Measurements from ENCODE around the gene SYNPO.

The SYNPO gene

DNA sequence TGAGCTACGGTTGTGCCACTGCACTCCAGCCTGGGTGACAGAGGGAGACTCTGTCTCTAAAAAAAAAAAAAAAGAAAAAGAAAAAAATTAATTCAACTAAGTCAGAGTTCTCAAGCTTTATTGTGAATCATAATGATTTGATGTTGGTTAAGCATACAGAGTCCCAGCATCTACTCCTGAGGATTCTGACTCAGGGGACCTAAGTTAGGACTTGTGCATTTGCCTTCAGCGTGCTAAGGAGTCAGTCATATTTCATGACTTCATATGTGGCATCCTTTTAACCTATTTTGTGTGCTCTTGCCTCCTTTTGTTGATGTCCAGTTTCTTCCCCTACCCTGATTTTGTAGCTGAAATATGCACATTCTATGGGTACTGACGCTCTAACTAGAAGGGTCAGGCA lies 23.5 kb downstream of the SYNPO start:
- Histone ChIP-seq H3K27me3 (replicated peaks in 2 of 5; ENCODE audit: control insufficient read depth in 4 of 5, insufficient read depth in 5 of 5, low read length in 4 of 5) (peaks cover 0 to 4% (median 0%) of the 10 kb centered on the region in 5 experiments), H3K9me3 (ENCODE audit: control extremely low read depth in 1 of 5, control insufficient read depth in 4 of 5, insufficient read depth in 2 of 5, low read depth in 1 of 5, low read length in 4 of 5) (no peaks in the 10 kb centered on the region), H3K4me1 (ENCODE audit: control extremely low read depth in 1 of 4, control insufficient read depth in 4 of 4, insufficient read depth in 4 of 4, low read length in 3 of 4) (no peaks in the 10 kb centered on the region), H3K27ac (ENCODE audit: insufficient read depth in 1 of 2, low read depth in 1 of 2, low read length in 2 of 2, poor library complexity in 1 of 2, severe bottlenecking in 2 of 2) (no peak overlapping the region), H3K36me3 (ENCODE audit: control insufficient read depth in 4 of 4, insufficient read depth in 4 of 4, low read length in 3 of 4) (peaks cover 0 to 3% (median 0%) of the 10 kb centered on the region in 4 experiments), H3K4me3 (ENCODE audit: control insufficient read depth in 1 of 7, extremely low read depth in 1 of 7, insufficient read depth in 4 of 7, low read depth in 2 of 7, low read length in 6 of 7) (no peak overlapping the region)
- 91% methylated on average over 1 of the region's 3 CpGs for WGBS (ENCODE audit: insufficient coverage)
- DNase-seq: no peak
- CTCF ChIA-PET: interaction anchor here (1.2 kb wide), 1 partner anchor 9 kb away, joined by 3 read pairs; no protein-coding TSS in a partner anchor
- POLR2A ChIA-PET: no interaction called here

DNA sequence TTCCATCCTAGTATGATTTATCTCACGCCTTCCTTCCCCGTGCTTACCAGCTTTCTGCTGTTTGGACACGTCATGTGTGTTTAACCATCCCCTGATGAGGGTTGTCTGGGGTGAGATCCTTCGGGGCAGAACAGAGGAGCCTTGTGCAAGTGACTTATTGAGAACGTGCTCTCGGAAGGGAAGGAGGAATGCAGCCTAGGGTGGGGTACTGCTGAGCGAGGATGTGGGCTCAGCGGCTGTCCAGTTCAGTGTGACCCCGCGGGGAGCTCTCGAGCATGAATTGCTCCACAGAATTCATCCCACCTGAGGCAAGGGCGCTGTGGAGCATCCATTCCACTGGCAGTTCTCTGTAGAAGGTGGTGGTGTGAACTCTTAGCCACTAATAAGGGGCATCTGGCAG lies 24.6 kb downstream of the SYNPO start:
- POLR2A ChIA-PET: no interaction called here
- Histone ChIP-seq H3K27ac (ENCODE audit: insufficient read depth in 1 of 2, low read depth in 1 of 2, low read length in 2 of 2, poor library complexity in 1 of 2, severe bottlenecking in 2 of 2) (no peak overlapping the region), H3K27me3 (replicated peaks in 2 of 5; ENCODE audit: control insufficient read depth in 4 of 5, insufficient read depth in 5 of 5, low read length in 4 of 5) (peaks cover 0 to 4% (median 0%) of the 10 kb centered on the region in 5 experiments), H3K4me1 (ENCODE audit: control extremely low read depth in 1 of 4, control insufficient read depth in 4 of 4, insufficient read depth in 4 of 4, low read length in 3 of 4) (no peaks in the 10 kb centered on the region), H3K9me3 (ENCODE audit: control extremely low read depth in 1 of 5, control insufficient read depth in 4 of 5, insufficient read depth in 2 of 5, low read depth in 1 of 5, low read length in 4 of 5) (no peaks in the 10 kb centered on the region), H3K36me3 (ENCODE audit: control insufficient read depth in 4 of 4, insufficient read depth in 4 of 4, low read length in 3 of 4) (peaks cover 0 to 3% (median 0%) of the 10 kb centered on the region in 4 experiments), H3K4me3 (ENCODE audit: control insufficient read depth in 1 of 7, extremely low read depth in 1 of 7, insufficient read depth in 4 of 7, low read depth in 2 of 7, low read length in 6 of 7) (no peak overlapping the region)
- DNase-seq: no peak
- 95% methylated on average over 11 of the region's 12 CpGs for WGBS (ENCODE audit: insufficient coverage)
- CTCF ChIA-PET: no interaction called here

DNA sequence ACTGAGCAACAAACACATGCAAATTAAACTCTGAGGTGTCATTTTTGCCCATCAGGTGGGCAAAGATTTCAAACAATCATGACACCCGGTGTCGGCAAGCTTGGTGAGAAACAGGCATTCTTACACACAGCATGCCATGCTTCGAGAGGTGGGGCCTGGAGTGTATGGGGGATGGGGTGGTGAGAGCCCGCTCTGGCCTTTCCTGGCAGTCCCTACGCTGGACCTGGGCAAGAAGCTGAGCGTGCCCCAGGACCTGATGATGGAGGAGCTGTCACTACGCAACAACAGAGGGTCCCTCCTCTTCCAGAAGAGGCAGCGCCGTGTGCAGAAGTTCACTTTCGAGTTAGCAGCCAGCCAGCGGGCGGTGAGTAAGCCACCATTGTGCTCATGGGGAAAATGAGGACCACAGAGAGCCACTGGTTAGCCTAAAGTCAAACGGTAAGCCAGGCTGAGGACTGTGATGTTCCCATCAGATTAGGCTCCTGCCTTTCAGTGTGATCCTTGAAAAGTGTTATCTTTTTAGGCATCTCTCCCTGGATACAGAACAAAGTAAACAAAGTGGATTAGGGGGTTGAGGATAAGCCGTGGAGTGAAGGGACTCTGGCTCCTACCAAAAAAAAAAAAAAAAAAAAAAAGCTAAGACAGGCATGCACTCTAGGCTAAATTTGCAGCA lies 30.0 kb downstream of the SYNPO start:
- DNase-seq: no peak
- H3K9me3 ChIP-seq (ENCODE audit: control extremely low read depth in 1 of 5, control insufficient read depth in 4 of 5, insufficient read depth in 2 of 5, low read depth in 1 of 5, low read length in 4 of 5): no peaks in the 10 kb centered on the region
- H3K27me3 ChIP-seq (replicated peaks in 2 of 5; ENCODE audit: control insufficient read depth in 4 of 5, insufficient read depth in 5 of 5, low read length in 4 of 5): no peaks in the 10 kb centered on the region
- CTCF ChIA-PET: interaction anchor here (1.3 to 2.0 kb wide), 3 partner anchors 13 to 108 kb away, joined by 3 to 8 read pairs (median 5); partner anchors contain the start of gene SMIM3
- no peak overlapping the region for H3K4me3 ChIP-seq (ENCODE audit: control insufficient read depth in 1 of 7, extremely low read depth in 1 of 7, insufficient read depth in 4 of 7, low read depth in 2 of 7, low read length in 6 of 7)
- POLR2A ChIA-PET: interaction anchor here (0.9 to 1.0 kb wide), 2 partner anchors 30 to 109 kb away, joined by 3 read pairs; partner anchors contain the start of gene RBM22
- peaks cover 0 to under 1% (median 0%) of the 10 kb centered on the region in 4 experiments for H3K36me3 ChIP-seq (ENCODE audit: control insufficient read depth in 4 of 4, insufficient read depth in 4 of 4, low read length in 3 of 4)
- WGBS (ENCODE audit: insufficient coverage): 98% methylated on average over 10 of the region's 14 CpGs
- no peak overlapping the region for H3K27ac ChIP-seq (ENCODE audit: insufficient read depth in 1 of 2, low read depth in 1 of 2, low read length in 2 of 2, poor library complexity in 1 of 2, severe bottlenecking in 2 of 2)
- peaks cover 0 to 33% (median 26%) of the 10 kb centered on the region in 4 experiments for H3K4me1 ChIP-seq (ENCODE audit: control extremely low read depth in 1 of 4, control insufficient read depth in 4 of 4, insufficient read depth in 4 of 4, low read length in 3 of 4)

DNA sequence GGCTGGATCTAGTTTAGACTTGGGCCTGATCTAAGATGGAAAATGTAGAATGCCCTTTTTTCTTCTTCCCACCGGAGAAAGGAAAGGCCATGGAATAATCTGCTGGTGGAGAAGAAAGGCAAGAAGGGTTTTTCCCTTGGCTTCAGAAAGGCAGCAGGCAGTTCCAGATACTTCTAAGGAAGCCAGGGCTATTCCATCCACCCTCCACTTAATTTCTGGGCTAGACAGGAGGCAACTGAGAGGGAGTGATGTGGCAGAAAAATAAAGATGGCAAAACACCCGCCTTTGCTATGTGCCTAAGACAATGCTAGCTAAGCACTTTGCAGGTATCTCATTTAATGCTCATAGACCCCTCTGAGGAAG lies 30.5 kb downstream of the SYNPO start:
- POLR2A ChIA-PET: interaction anchor here (0.5 to 1.0 kb wide), 4 partner anchors 27 to 110 kb away, joined by 3 to 6 read pairs (median 3); partner anchors contain the start of gene RBM22
- Histone ChIP-seq H3K4me3 (ENCODE audit: control insufficient read depth in 1 of 7, extremely low read depth in 1 of 7, insufficient read depth in 4 of 7, low read depth in 2 of 7, low read length in 6 of 7) (peak overlapping the region in 5 of 7 experiments; percentile 64 to 87 (median 82)), H3K36me3 (ENCODE audit: control insufficient read depth in 4 of 4, insufficient read depth in 4 of 4, low read length in 3 of 4) (peaks cover 0 to 6% (median 1%) of the 10 kb centered on the region in 4 experiments), H3K4me1 (ENCODE audit: control extremely low read depth in 1 of 4, control insufficient read depth in 4 of 4, insufficient read depth in 4 of 4, low read length in 3 of 4) (peaks cover 0 to 33% (median 26%) of the 10 kb centered on the region in 4 experiments), H3K27ac (ENCODE audit: insufficient read depth in 1 of 2, low read depth in 1 of 2, low read length in 2 of 2, poor library complexity in 1 of 2, severe bottlenecking in 2 of 2) (no peak overlapping the region), H3K9me3 (ENCODE audit: control extremely low read depth in 1 of 5, control insufficient read depth in 4 of 5, insufficient read depth in 2 of 5, low read depth in 1 of 5, low read length in 4 of 5) (no peaks in the 10 kb centered on the region), H3K27me3 (replicated peaks in 2 of 5; ENCODE audit: control insufficient read depth in 4 of 5, insufficient read depth in 5 of 5, low read length in 4 of 5) (no peaks in the 10 kb centered on the region)
- WGBS (ENCODE audit: insufficient coverage): 80% methylated on average over 1 of the region's 2 CpGs
- CTCF ChIA-PET: interaction anchor here (0.7 to 2.0 kb wide), 6 partner anchors 13 to 212 kb away, joined by 3 to 8 read pairs (median 4); partner anchors contain the start of genes RBM22 and SMIM3
- peak in 1 of 3 donors; percentile 13 for DNase-seq

DNA sequence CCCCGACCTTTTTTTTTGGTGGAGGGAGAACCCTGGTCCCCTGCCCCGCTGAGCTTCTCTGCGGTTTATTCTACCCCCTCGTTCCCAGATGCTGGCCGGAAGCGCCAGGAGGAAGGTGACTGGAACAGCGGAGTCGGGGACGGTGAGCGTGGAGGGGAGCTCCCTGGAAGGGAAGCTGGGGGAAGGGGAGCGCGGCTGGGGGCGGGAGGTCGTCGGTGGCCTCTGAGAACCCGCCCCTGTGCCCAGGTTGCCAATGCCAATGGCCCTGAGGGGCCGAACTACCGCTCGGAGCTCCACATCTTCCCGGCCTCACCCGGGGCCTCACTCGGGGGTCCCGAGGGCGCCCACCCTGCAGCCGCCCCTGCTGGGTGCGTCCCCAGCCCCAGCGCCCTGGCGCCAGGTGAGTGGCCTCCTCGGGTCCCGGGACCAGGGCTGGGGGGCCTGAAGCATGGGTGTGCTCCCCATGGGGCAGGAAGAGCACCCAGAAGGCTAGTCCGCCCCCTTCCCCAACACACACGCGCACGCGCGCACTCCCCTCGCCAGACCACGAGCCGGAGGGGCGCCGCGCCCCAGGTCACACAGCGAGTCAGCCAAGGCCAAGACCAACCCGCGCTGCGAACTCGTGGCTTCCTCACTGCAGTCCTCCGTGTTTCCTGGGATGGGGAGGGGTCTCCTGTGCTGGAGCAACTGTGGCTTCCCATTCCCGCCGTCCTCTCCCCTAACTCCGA lies 31.2 kb downstream of the SYNPO start:
- Histone ChIP-seq H3K27ac (ENCODE audit: insufficient read depth in 1 of 2, low read depth in 1 of 2, low read length in 2 of 2, poor library complexity in 1 of 2, severe bottlenecking in 2 of 2) (peak overlapping the region in 1 of 2 experiments; percentile 59), H3K9me3 (ENCODE audit: control extremely low read depth in 1 of 5, control insufficient read depth in 4 of 5, insufficient read depth in 2 of 5, low read depth in 1 of 5, low read length in 4 of 5) (no peaks in the 10 kb centered on the region), H3K4me1 (ENCODE audit: control extremely low read depth in 1 of 4, control insufficient read depth in 4 of 4, insufficient read depth in 4 of 4, low read length in 3 of 4) (peaks cover 0 to 33% (median 26%) of the 10 kb centered on the region in 4 experiments), H3K27me3 (replicated peaks in 2 of 5; ENCODE audit: control insufficient read depth in 4 of 5, insufficient read depth in 5 of 5, low read length in 4 of 5) (no peaks in the 10 kb centered on the region), H3K4me3 (ENCODE audit: control insufficient read depth in 1 of 7, extremely low read depth in 1 of 7, insufficient read depth in 4 of 7, low read depth in 2 of 7, low read length in 6 of 7) (peak overlapping the region; percentile 52 to 87 (median 72)), H3K36me3 (ENCODE audit: control insufficient read depth in 4 of 4, insufficient read depth in 4 of 4, low read length in 3 of 4) (peaks cover 0 to 6% (median 1%) of the 10 kb centered on the region in 4 experiments)
- ChIA-PET CTCF (interaction anchor here (0.7 to 2.4 kb wide), 7 partner anchors 14 to 213 kb away, joined by 3 to 8 read pairs (median 5); partner anchors contain the start of genes RBM22 and SMIM3), POLR2A (interaction anchor here (0.5 to 0.8 kb wide), 2 partner anchors 26 to 30 kb away, joined by 3 to 6 read pairs; partner anchors contain the start of gene RBM22)
- peak; percentile 48 to 85 (median 74) for DNase-seq
- under 1% methylated on average over 21 of the region's 51 CpGs for WGBS (ENCODE audit: insufficient coverage)

DNA sequence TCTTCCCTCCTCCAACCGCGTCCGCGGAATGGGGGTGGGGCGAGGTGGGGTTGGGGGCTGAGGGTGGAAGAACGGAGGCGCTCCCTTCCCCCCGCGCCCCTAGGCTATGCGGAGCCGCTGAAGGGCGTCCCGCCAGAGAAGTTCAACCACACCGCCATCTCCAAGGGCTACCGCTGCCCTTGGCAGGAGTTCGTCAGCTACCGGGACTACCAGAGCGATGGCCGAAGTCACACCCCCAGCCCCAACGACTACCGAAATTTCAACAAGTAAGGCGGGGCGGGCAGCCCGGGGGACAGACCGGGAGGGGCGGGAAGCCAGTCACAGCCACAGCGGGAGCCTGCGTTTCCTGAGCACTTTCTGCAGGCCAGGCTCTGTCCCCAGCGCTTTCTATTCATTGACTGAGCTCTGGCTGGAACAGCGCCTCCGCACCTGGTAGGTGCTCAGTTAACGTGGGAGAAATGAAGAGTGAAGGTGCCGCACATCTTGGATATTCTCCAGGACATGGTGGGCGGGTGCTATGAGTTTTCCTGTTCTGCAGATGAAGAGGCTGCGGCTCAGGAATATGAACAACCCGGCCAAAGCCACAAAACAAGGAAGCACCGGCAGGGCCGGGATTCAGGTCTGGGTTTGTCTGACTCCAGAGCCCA lies 31.9 kb downstream of the SYNPO start:
- POLR2A ChIA-PET: no interaction called here
- H3K27me3 ChIP-seq (replicated peaks in 2 of 5; ENCODE audit: control insufficient read depth in 4 of 5, insufficient read depth in 5 of 5, low read length in 4 of 5): no peaks in the 10 kb centered on the region
- CTCF ChIA-PET: interaction anchor here (0.8 to 2.4 kb wide), 4 partner anchors 18 to 113 kb away, joined by 4 to 7 read pairs (median 5); partner anchors contain the start of genes RBM22 and SMIM3
- WGBS (ENCODE audit: insufficient coverage): 0% methylated on average over 21 of the region's 38 CpGs
- H3K36me3 ChIP-seq (ENCODE audit: control insufficient read depth in 4 of 4, insufficient read depth in 4 of 4, low read length in 3 of 4): peaks cover 0 to 10% (median 5%) of the 10 kb centered on the region in 4 experiments
- H3K4me3 ChIP-seq (ENCODE audit: control insufficient read depth in 1 of 7, extremely low read depth in 1 of 7, insufficient read depth in 4 of 7, low read depth in 2 of 7, low read length in 6 of 7): peak overlapping the region; percentile 52 to 87 (median 72)
- peaks cover 0 to 33% (median 26%) of the 10 kb centered on the region in 4 experiments for H3K4me1 ChIP-seq (ENCODE audit: control extremely low read depth in 1 of 4, control insufficient read depth in 4 of 4, insufficient read depth in 4 of 4, low read length in 3 of 4)
- no peaks in the 10 kb centered on the region for H3K9me3 ChIP-seq (ENCODE audit: control extremely low read depth in 1 of 5, control insufficient read depth in 4 of 5, insufficient read depth in 2 of 5, low read depth in 1 of 5, low read length in 4 of 5)
- peak overlapping the region in 1 of 2 experiments; percentile 59 for H3K27ac ChIP-seq (ENCODE audit: insufficient read depth in 1 of 2, low read depth in 1 of 2, low read length in 2 of 2, poor library complexity in 1 of 2, severe bottlenecking in 2 of 2)
- peak; percentile 59 to 85 (median 78) for DNase-seq
